H1 (cell line): Measurements from ENCODE around the gene AMN. TPM values are rescaled to one million over a fixed set of nuclear protein-coding genes. Genes with fewer than 3 reads are reported as not detected.

ENCODE experiments used
- CTCF ChIA-PET: fragments of 300-600 bp; sonication (Branson Sonifier 250); formaldehyde crosslinking; loops from one replicate; lab custom pipeline; 2021; ENCODE audit not compliant: partially characterized antibody; lab: Charles Lee
- POLR2A ChIA-PET: fragments of 300-600 bp; sonication (Branson Sonifier 250); formaldehyde crosslinking; loops from one replicate; lab custom pipeline; 2021; ENCODE audit warnings: inconsistent platforms; ENCODE audit not compliant: partially characterized antibody; lab: Charles Lee
- DNase-seq, 2 experiments: peaks; one replicate each; pipeline versions ENCODE4 v3.0.0 to v3.0.0-alpha.2; 2010 to 2022; ENCODE audit warnings: low spot score in 2 of 2, low read depth in 1 of 2, mixed read lengths in 1 of 2
- FAIRE-seq: peaks from 2 replicates; lab custom pipeline; 2011; peaks lifted over from hg19 to GRCh38; lab: Jason Lieb, UNC
- H2AFZ ChIP-seq: 2 replicates; pipeline ENCODE4 v1.8.1; 2012; ENCODE audit warnings: low read length, inconsistent platforms
- H2AK5ac ChIP-seq: 2 replicates; pipeline ENCODE4 v1.6.1; 2013; ENCODE audit warnings: low read depth, low read length
- H2BK120ac ChIP-seq: replicated peaks from 2 replicates; pipeline ENCODE3; 2013; ENCODE audit warnings: low read depth, low read length, inconsistent platforms
- H2BK12ac ChIP-seq: 2 replicates; pipeline ENCODE4 v1.6.1; 2013; ENCODE audit warnings: low read depth, low read length
- H2BK15ac ChIP-seq: 2 replicates; pipeline ENCODE4 v1.6.1; 2013; ENCODE audit warnings: low read length
- H2BK20ac ChIP-seq: 2 replicates; pipeline ENCODE4 v1.6.1; 2013; ENCODE audit warnings: low read length
- H2BK5ac ChIP-seq: 2 replicates; pipeline ENCODE4 v1.6.1; 2013; ENCODE audit warnings: low read depth, low read length
- H3K14ac ChIP-seq: 2 replicates; pipeline ENCODE4 v1.6.1; 2013; ENCODE audit warnings: inconsistent platforms; ENCODE audit not compliant: insufficient read length
- H3K18ac ChIP-seq: 2 replicates; pipeline ENCODE4 v1.6.1; 2013; ENCODE audit warnings: low read length; ENCODE audit errors: extremely low read depth
- H3K23ac ChIP-seq: 2 replicates; pipeline ENCODE4 v1.6.1; 2013; ENCODE audit warnings: inconsistent platforms; ENCODE audit not compliant: insufficient read length
- H3K23me2 ChIP-seq: 2 replicates; pipeline ENCODE4 v1.6.1; 2013; ENCODE audit warnings: low read depth, low read length
- H3K27ac ChIP-seq: 2 replicates; pipeline ENCODE4 v1.6.1; 2011; ENCODE audit warnings: low read depth, low read length, inconsistent platforms
- H3K27me3 ChIP-seq, 4 experiments: replicated peaks in 1 of 4; 1 replicate in 1 of 4; 2 replicates in 3 of 4; pipeline versions ENCODE4 v1.6.1 to v1.8.1; 2011 to 2013; ENCODE audit warnings: low read length in 3 of 4, mild to moderate bottlenecking in 3 of 4, inconsistent platforms in 2 of 4, mixed read lengths in 2 of 4, moderate library complexity in 1 of 4; ENCODE audit not compliant: control insufficient read depth in 3 of 4, insufficient read depth in 3 of 4; ENCODE audit errors: extremely low read depth in 1 of 4
- H3K36me3 ChIP-seq, 4 experiments: 2 replicates each; pipeline versions ENCODE4 v1.6.1 to v1.8.1; 2011 to 2013; ENCODE audit warnings: mild to moderate bottlenecking in 4 of 4, low read length in 3 of 4, moderate library complexity in 2 of 4, control low read depth in 1 of 4, inconsistent platforms in 1 of 4; ENCODE audit not compliant: insufficient read depth in 4 of 4, control insufficient read depth in 2 of 4
- H3K4ac ChIP-seq: replicated peaks from 2 replicates; pipeline ENCODE3; 2013; ENCODE audit warnings: low read length, low read depth, mixed read lengths, inconsistent platforms; ENCODE audit not compliant: insufficient read length
- H3K4me1 ChIP-seq, 4 experiments: replicated peaks in 1 of 4; 1 replicate in 1 of 4; 2 replicates in 3 of 4; pipeline versions ENCODE4 v1.6.1 to v1.8.1; 2011 to 2013; ENCODE audit warnings: low read length in 3 of 4, inconsistent platforms in 2 of 4, mixed read lengths in 1 of 4; ENCODE audit not compliant: insufficient read depth in 4 of 4, control insufficient read depth in 3 of 4
- H3K4me2 ChIP-seq, 2 experiments: 2 replicates each; pipeline versions ENCODE4 v1.6.1 to v1.8.1; 2011 to 2013; ENCODE audit warnings: low read depth in 2 of 2, low read length in 2 of 2, control low read depth in 1 of 2, inconsistent platforms in 1 of 2, mild to moderate bottlenecking in 1 of 2; ENCODE audit not compliant: insufficient read depth in 1 of 2
- H3K4me3 ChIP-seq, 4 experiments: fragments of 200-600, 300-600 bp in 1 of 4; sonication (generic), shearing (Covaris generic), sonication (Bioruptor Twin) in 1 of 4; 2 replicates each; pipeline versions ENCODE4 v1.5.1 to v1.8.1; 2011 to 2016; ENCODE audit warnings: low read length in 4 of 4, low read depth in 3 of 4, control low read depth in 2 of 4, inconsistent platforms in 2 of 4, mild to moderate bottlenecking in 2 of 4, mixed read lengths in 1 of 4, moderate library complexity in 1 of 4; ENCODE audit not compliant: insufficient read depth in 2 of 4; ENCODE audit errors: extremely low read depth in 1 of 4
- H3K56ac ChIP-seq: replicated peaks from 2 replicates; pipeline ENCODE3; 2013; ENCODE audit warnings: low read depth, mild to moderate bottlenecking, mixed read lengths, low read length, inconsistent platforms; ENCODE audit not compliant: insufficient read length
- H3K79me1 ChIP-seq: 2 replicates; pipeline ENCODE4 v1.6.1; 2013; ENCODE audit warnings: low read depth, low read length, control low read depth
- H3K79me2 ChIP-seq, 2 experiments: 2 replicates each; pipeline versions ENCODE4 v1.6.1 to v1.8.1; 2012 to 2013; ENCODE audit warnings: low read length in 2 of 2, mild to moderate bottlenecking in 2 of 2, inconsistent platforms in 1 of 2; ENCODE audit not compliant: insufficient read depth in 2 of 2, control insufficient read depth in 1 of 2
- H3K9ac ChIP-seq, 4 experiments: replicated peaks in 1 of 4; 1 replicate in 1 of 4; 2 replicates in 3 of 4; pipeline versions ENCODE4 v1.6.1 to v1.8.1; 2011 to 2013; ENCODE audit warnings: low read depth in 3 of 4, low read length in 3 of 4, control low read depth in 2 of 4, mild to moderate bottlenecking in 2 of 4, moderate library complexity in 2 of 4, inconsistent platforms in 1 of 4; ENCODE audit errors: extremely low read depth in 1 of 4
- H3K9me3 ChIP-seq, 2 experiments: 2 replicates each; pipeline versions ENCODE4 v1.6.1 to v1.8.1; 2012 to 2013; ENCODE audit warnings: mild to moderate bottlenecking in 2 of 2, moderate library complexity in 2 of 2, control low read depth in 1 of 2, inconsistent platforms in 1 of 2, low read depth in 1 of 2, low read length in 1 of 2, mixed read lengths in 1 of 2; ENCODE audit not compliant: insufficient read depth in 2 of 2
- H4K20me1 ChIP-seq, 2 experiments: replicated peaks in 1 of 2; 2 replicates each; pipeline versions ENCODE3 to v1.8.1; 2011 to 2013; ENCODE audit warnings: inconsistent platforms in 2 of 2, low read length in 2 of 2, mild to moderate bottlenecking in 1 of 2; ENCODE audit not compliant: insufficient read depth in 2 of 2, control insufficient read depth in 1 of 2
- H4K5ac ChIP-seq: 2 replicates; pipeline ENCODE4 v1.6.1; 2013; ENCODE audit warnings: low read length, low read depth, mixed read lengths, inconsistent platforms; ENCODE audit not compliant: insufficient read length
- H4K8ac ChIP-seq: 2 replicates; pipeline ENCODE4 v1.8.0; 2013; ENCODE audit warnings: mild to moderate bottlenecking, moderate library complexity, low read length, inconsistent platforms; ENCODE audit not compliant: insufficient read depth; ENCODE audit errors: extremely low read depth
- H4K91ac ChIP-seq: replicated peaks from 2 replicates; pipeline ENCODE3; 2013; ENCODE audit warnings: low read length, mixed read lengths, inconsistent platforms; ENCODE audit not compliant: insufficient read length
- CBX5 ChIP-seq: fragments of 300-800, 300-1000 bp; sonication (generic); IDR thresholded peaks from 2 replicates; pipeline ENCODE4 v1.7.1; 2016; ENCODE audit warnings: antibody characterized with exemption, low read length, low read depth
- CBX8 ChIP-seq: fragments of 300-800, 300-1000 bp; sonication (generic); IDR thresholded peaks from 2 replicates; pipeline ENCODE4 v1.7.1; 2016; ENCODE audit warnings: low read depth, low read length, borderline replicate concordance
- CTBP2 ChIP-seq: IDR thresholded peaks from 2 replicates; pipeline ENCODE4 v1.7.0; 2011; ENCODE audit warnings: borderline replicate concordance, mild to moderate bottlenecking, moderate library complexity, mixed read lengths, low read length; ENCODE audit not compliant: insufficient read depth, insufficient read length
- EGR1 ChIP-seq: IDR thresholded peaks from 2 replicates; pipeline ENCODE4 v1.6.1; 2011; ENCODE audit warnings: low read depth, low read length, borderline replicate concordance
- EP300 ChIP-seq, 2 experiments: IDR thresholded peaks; 1 replicate in 1 of 2; 2 replicates in 1 of 2; pipeline ENCODE4 v1.6.1; 2011 to 2012; ENCODE audit warnings: low read depth in 2 of 2, low read length in 2 of 2, mild to moderate bottlenecking in 2 of 2, borderline replicate concordance in 1 of 2, inconsistent platforms in 1 of 2, moderate library complexity in 1 of 2
- EZH2 ChIP-seq: fragments of 200-600 bp; sonication (generic); IDR thresholded peaks from 2 replicates; pipeline ENCODE4 v1.7.1; 2012; ENCODE audit warnings: low read depth, mild to moderate bottlenecking, moderate library complexity, low read length, inconsistent platforms; ENCODE audit not compliant: severe bottlenecking
- FOSL1 ChIP-seq: IDR thresholded peaks from 2 replicates; pipeline ENCODE4 v1.6.1; 2011; ENCODE audit warnings: mild to moderate bottlenecking, low read depth, low read length, moderate library complexity; ENCODE audit not compliant: insufficient read depth
- GTF2F1 ChIP-seq: IDR thresholded peaks from 2 replicates; pipeline ENCODE4 v1.6.1; 2012; ENCODE audit warnings: low read depth, low read length, improper control_type of control experiment, borderline replicate concordance
- HDAC2 ChIP-seq, 2 experiments: fragments of 300-600 bp in 1 of 2; sonication (generic) in 1 of 2; IDR thresholded peaks; 2 replicates each; pipeline ENCODE4 v1.6.1; 2011 to 2012; ENCODE audit warnings: low read depth in 2 of 2, low read length in 2 of 2, mild to moderate bottlenecking in 2 of 2, moderate library complexity in 2 of 2, borderline replicate concordance in 1 of 2, inconsistent platforms in 1 of 2
- RFX5 ChIP-seq: IDR thresholded peaks from 2 replicates; pipeline ENCODE4 v1.6.1; 2011; ENCODE audit warnings: low read depth, low read length, improper control_type of control experiment, borderline replicate concordance
- SRF ChIP-seq: IDR thresholded peaks from 2 replicates; pipeline ENCODE4 v1.6.1; 2011; ENCODE audit warnings: mild to moderate bottlenecking, low read depth, low read length, moderate library complexity
- TBP ChIP-seq: IDR thresholded peaks from 2 replicates; pipeline ENCODE4 v1.6.1; 2011; ENCODE audit warnings: low read depth, low read length, improper control_type of control experiment
- WGBS, 2 experiments: shearing (Covaris generic) in 1 of 2; methylation state at CpG; one replicate each; pipeline versions ENCODE4 v1.1.6 to v1.1.7; 2013 to 2015; ENCODE audit warnings: low lambda C conversion rate in 2 of 2, mixed read lengths in 2 of 2, inconsistent platforms in 1 of 2, low coverage in 1 of 2, missing lambda C conversion rate in 1 of 2; ENCODE audit not compliant: insufficient replicate concordance in 2 of 2, insufficient coverage in 1 of 2, insufficient read length in 1 of 2; ENCODE audit errors: extremely low coverage in 1 of 2, missing lambda C conversion rate in 1 of 2; 5-methylcytosine and 5-hydroxymethylcytosine counted together
- polyA plus RNA-seq, 7 experiments: library from polyadenylated mRNA; depleted of rRNA in 3 of 7; stranded (reverse) in 5 of 7; unstranded in 2 of 7; fragments of >200 nt in 5 of 7; fragments of 200-250 nt in 2 of 7; gene quantifications; 1 replicate in 5 of 7; 2 replicates in 1 of 7; 4 replicates in 1 of 7; pipeline versions ENCODE4 v1.2.1 to v1.2.3, GENCODE V29; 2011 to 2013; ENCODE audit warnings: missing spikeins in 2 of 7, mixed read lengths in 2 of 7
- total RNA-seq: library from RNA; stranded (reverse); fragmentation: NEBNext Ultra II Directional; extraction: Animal tissue kit (Norgen Biotek cat#: 25700); gene quantifications from 2 replicates; pipeline ENCODE4 v1.2.1, GENCODE V29; 2021
- TF ChIP-seq, protein P1 (sequence below): IDR thresholded peaks from 2 replicates; pipeline ENCODE4 v1.6.1; 2011; ENCODE audit warnings: low read depth, mild to moderate bottlenecking, low read length; ENCODE audit not compliant: insufficient read depth

Gene AMN
- total and polyA plus RNA-seq, 2 of the 8 experiments (the other 6 are each of a cell fraction or from before 2014, with no cell fraction given): 0.77 to 1.5 TPM

DNA sequence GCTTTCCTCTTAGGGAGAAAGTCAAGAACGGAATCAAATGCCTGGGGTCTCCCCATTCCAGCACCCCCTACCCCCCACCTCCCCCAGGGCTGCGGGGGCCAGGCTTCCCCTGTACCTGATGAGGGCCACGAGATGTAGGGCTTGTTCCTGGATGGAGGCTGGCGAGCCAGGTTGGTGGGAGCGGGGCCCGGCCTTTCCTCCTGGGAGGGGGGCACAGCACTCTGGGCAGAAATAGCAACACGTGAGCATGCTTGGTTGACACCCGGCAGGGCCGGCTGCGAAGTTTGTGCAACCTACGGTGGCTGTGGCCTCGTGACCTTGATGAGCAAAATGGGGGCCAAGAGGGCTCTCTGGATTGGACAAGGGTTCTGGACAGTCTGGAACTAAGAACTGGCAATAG lies 15.7 kb downstream of the AMN start:
- no peak overlapping the region for H3K23ac ChIP-seq
- TF ChIP-seq, protein P1, sequence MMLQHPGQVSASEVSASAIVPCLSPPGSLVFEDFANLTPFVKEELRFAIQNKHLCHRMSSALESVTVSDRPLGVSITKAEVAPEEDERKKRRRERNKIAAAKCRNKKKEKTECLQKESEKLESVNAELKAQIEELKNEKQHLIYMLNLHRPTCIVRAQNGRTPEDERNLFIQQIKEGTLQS: no peak
- no peak for TF ChIP-seq CTBP2
- TF ChIP-seq EZH2: no peak
- TF ChIP-seq CBX8: no peak
- TF ChIP-seq RFX5: no peak
- TF ChIP-seq EP300 (IDR thresholded peaks at IDR 0.05; ENCODE audit: borderline replicate concordance in 1 of 2, low read depth in 2 of 2, low read length in 2 of 2): no peak
- no peak for TF ChIP-seq TBP
- no peak for TF ChIP-seq GTF2F1
- no peak for TF ChIP-seq FOSL1
- no peak for TF ChIP-seq EGR1
- no peak for TF ChIP-seq SRF
- TF ChIP-seq CBX5: no peak
- no peak for TF ChIP-seq HDAC2 (IDR thresholded peaks at IDR 0.05; ENCODE audit: borderline replicate concordance in 1 of 2, low read depth in 2 of 2, low read length in 2 of 2)

More for the DNA sequence above, 15.7 kb downstream of the AMN start:
- no peaks in the 10 kb centered on the region for H3K4me1 ChIP-seq
- H3K4me2 ChIP-seq: no peak overlapping the region
- no peak overlapping the region for H4K8ac ChIP-seq
- no peak overlapping the region for H4K5ac ChIP-seq
- no peak overlapping the region for H3K56ac ChIP-seq
- H2AFZ ChIP-seq: no peak overlapping the region
- H3K79me2 ChIP-seq: no peaks in the 10 kb centered on the region
- H2BK5ac ChIP-seq: no peak overlapping the region
- H3K9ac ChIP-seq: no peak overlapping the region
- 95% methylated on average over 12 of the region's 12 CpGs; no CpG with 5 or more reads in 1 of the 2 experiments for WGBS, 2 experiments
- no peak overlapping the region for H2BK20ac ChIP-seq
- H2AK5ac ChIP-seq: no peak overlapping the region
- H2BK12ac ChIP-seq: no peak overlapping the region
- no peak overlapping the region for H3K4ac ChIP-seq
- H3K14ac ChIP-seq: no peak overlapping the region
- H2BK120ac ChIP-seq: no peak overlapping the region
- H4K91ac ChIP-seq: no peak overlapping the region
- H3K18ac ChIP-seq: no peak overlapping the region
- H3K79me1 ChIP-seq: no peaks in the 10 kb centered on the region
- POLR2A ChIA-PET: no interaction called here
- H3K27ac ChIP-seq: no peak overlapping the region
- FAIRE-seq (no peak), DNase-seq (no peak)
- no peaks in the 10 kb centered on the region for H3K23me2 ChIP-seq
- peaks cover 0 to 4% of the 10 kb centered on the region in 2 experiments for H4K20me1 ChIP-seq
- CTCF ChIA-PET: interaction anchor here (1.4 kb wide), 1 partner anchor 10 kb away, joined by 3 read pairs; no protein-coding TSS in a partner anchor
- H2BK15ac ChIP-seq: no peak overlapping the region
- H3K9me3 ChIP-seq: no peaks in the 10 kb centered on the region
- H3K36me3 ChIP-seq: peaks cover 1 to 37% (median 13%) of the 10 kb centered on the region in 4 experiments
- H3K4me3 ChIP-seq: no peak overlapping the region
- no peaks in the 10 kb centered on the region for H3K27me3 ChIP-seq
